Neuron (in vitro differentiated cells): ENCODE data around the gene RAPGEF4.

Experiments
- H2AFZ ChIP-seq: one replicate; pipeline ENCODE4 v1.6.1; 2013; ENCODE audit warnings: low read depth, mild to moderate bottlenecking, inconsistent platforms, low read length, moderate library complexity
- H3K27me3 ChIP-seq: one replicate; pipeline ENCODE4 v1.6.1; 2013; ENCODE audit warnings: low read length; ENCODE audit not compliant: insufficient read depth
- H3K36me3 ChIP-seq: one replicate; pipeline ENCODE4 v1.6.1; 2013; ENCODE audit warnings: low read length; ENCODE audit not compliant: insufficient read depth
- H3K4me1 ChIP-seq: one replicate; pipeline ENCODE4 v1.6.1; 2013; ENCODE audit warnings: low read length; ENCODE audit not compliant: insufficient read depth
- H3K4me3 ChIP-seq: 2 replicates; pipeline ENCODE4 v1.5.1; 2013; ENCODE audit warnings: mild to moderate bottlenecking, low read length, moderate library complexity
- H3K9me3 ChIP-seq: one replicate; pipeline ENCODE4 v1.6.1; 2013; ENCODE audit warnings: low read length

RAPGEF4 gene

GRCh38 chr2:172900871-172901270 lies 165.2 kb downstream of the RAPGEF4 start:
- H2AFZ ChIP-seq, result no peak overlapping the region
- peaks cover 6% of the 10 kb centered on the region for H3K27me3 ChIP-seq
- no peaks in the 10 kb centered on the region for H3K36me3 ChIP-seq
- H3K4me1 ChIP-seq, result peaks cover 8% of the 10 kb centered on the region
- no peak overlapping the region for H3K4me3 ChIP-seq
- no peaks in the 10 kb centered on the region for H3K9me3 ChIP-seq

- H3K9me3 ChIP-seq, result no peaks in the 10 kb centered on the region
- H2AFZ ChIP-seq, result no peak overlapping the region
These were observed 166.3 kb downstream of the RAPGEF4 start for GRCh38 chr2:172901913-172902312.

GRCh38 chr2:172904236-172904635 lies 168.6 kb downstream of the RAPGEF4 start:
- H2AFZ ChIP-seq, result no peak overlapping the region
- H3K36me3 ChIP-seq, result no peaks in the 10 kb centered on the region
- H3K9me3 ChIP-seq, result no peaks in the 10 kb centered on the region
- peaks cover 5% of the 10 kb centered on the region for H3K27me3 ChIP-seq
- H3K4me3 ChIP-seq, result no peak overlapping the region
- H3K4me1 ChIP-seq, result no peaks in the 10 kb centered on the region

More at GRCh38 chr2:172901913-172902312, 166.3 kb downstream of the RAPGEF4 start:
- no peak overlapping the region for H3K4me3 ChIP-seq
- peaks cover 6% of the 10 kb centered on the region for H3K27me3 ChIP-seq
- H3K36me3 ChIP-seq, result no peaks in the 10 kb centered on the region
- H3K4me1 ChIP-seq, result peaks cover 1% of the 10 kb centered on the region

GRCh38 chr2:172905937-172906811 lies 170.5 kb downstream of the RAPGEF4 start:
- Histone ChIP-seq H3K9me3 (no peaks in the 10 kb centered on the region), H3K4me1 (no peaks in the 10 kb centered on the region), H3K4me3 (no peak overlapping the region), H3K27me3 (no peaks in the 10 kb centered on the region), H3K36me3 (no peaks in the 10 kb centered on the region), H2AFZ (no peak overlapping the region)

- H2AFZ ChIP-seq, result no peak overlapping the region
- H3K9me3 ChIP-seq, result no peaks in the 10 kb centered on the region
- no peaks in the 10 kb centered on the region for H3K4me1 ChIP-seq
- no peaks in the 10 kb centered on the region for H3K27me3 ChIP-seq
- no peak overlapping the region for H3K4me3 ChIP-seq
- H3K36me3 ChIP-seq, result no peaks in the 10 kb centered on the region
These were observed 172.6 kb downstream of the RAPGEF4 start for GRCh38 chr2:172908275-172908674.

GRCh38 chr2:172909454-172909853 lies 173.8 kb downstream of the RAPGEF4 start:
- no peaks in the 10 kb centered on the region for H3K27me3 ChIP-seq
- no peaks in the 10 kb centered on the region for H3K36me3 ChIP-seq
- no peak overlapping the region for H2AFZ ChIP-seq
- H3K4me1 ChIP-seq, result no peaks in the 10 kb centered on the region
- H3K9me3 ChIP-seq, result no peaks in the 10 kb centered on the region
- H3K4me3 ChIP-seq, result no peak overlapping the region

- Histone ChIP-seq H3K4me1 (no peaks in the 10 kb centered on the region), H3K9me3 (no peaks in the 10 kb centered on the region), H3K4me3 (no peak overlapping the region), H3K27me3 (no peaks in the 10 kb centered on the region), H3K36me3 (no peaks in the 10 kb centered on the region), H2AFZ (no peak overlapping the region)
These were observed 176.6 kb downstream of the RAPGEF4 start for GRCh38 chr2:172912266-172912665.

GRCh38 chr2:172914341-172915008 lies 178.8 kb downstream of the RAPGEF4 start:
- no peaks in the 10 kb centered on the region for H3K36me3 ChIP-seq
- H2AFZ ChIP-seq, result no peak overlapping the region
- no peaks in the 10 kb centered on the region for H3K4me1 ChIP-seq
- H3K4me3 ChIP-seq, result no peak overlapping the region
- no peaks in the 10 kb centered on the region for H3K9me3 ChIP-seq
- H3K27me3 ChIP-seq, result no peaks in the 10 kb centered on the region

- H2AFZ ChIP-seq, result no peak overlapping the region
- no peaks in the 10 kb centered on the region for H3K36me3 ChIP-seq
- H3K4me3 ChIP-seq, result no peak overlapping the region
- no peaks in the 10 kb centered on the region for H3K27me3 ChIP-seq
- no peaks in the 10 kb centered on the region for H3K4me1 ChIP-seq
- H3K9me3 ChIP-seq, result no peaks in the 10 kb centered on the region
These were observed 182.1 kb downstream of the RAPGEF4 start for GRCh38 chr2:172917716-172918115.

GRCh38 chr2:172919732-172920131 lies 184.1 kb downstream of the RAPGEF4 start:
- Histone ChIP-seq H3K27me3 (no peaks in the 10 kb centered on the region), H3K4me3 (no peak overlapping the region), H3K9me3 (no peaks in the 10 kb centered on the region), H3K4me1 (no peaks in the 10 kb centered on the region), H2AFZ (no peak overlapping the region), H3K36me3 (no peaks in the 10 kb centered on the region)

- no peaks in the 10 kb centered on the region for H3K4me1 ChIP-seq
- no peak overlapping the region for H3K4me3 ChIP-seq
- no peaks in the 10 kb centered on the region for H3K27me3 ChIP-seq
- no peak overlapping the region for H2AFZ ChIP-seq
- no peaks in the 10 kb centered on the region for H3K9me3 ChIP-seq
- no peaks in the 10 kb centered on the region for H3K36me3 ChIP-seq
These were observed 186.0 kb downstream of the RAPGEF4 start for GRCh38 chr2:172921532-172922236.

GRCh38 chr2:172922306-172922705 lies 186.7 kb downstream of the RAPGEF4 start:
- Histone ChIP-seq H3K4me1 (no peaks in the 10 kb centered on the region), H2AFZ (no peak overlapping the region), H3K27me3 (no peaks in the 10 kb centered on the region), H3K9me3 (no peaks in the 10 kb centered on the region), H3K36me3 (no peaks in the 10 kb centered on the region), H3K4me3 (no peak overlapping the region)

- Histone ChIP-seq H3K4me3 (no peak overlapping the region), H3K36me3 (no peaks in the 10 kb centered on the region), H2AFZ (no peak overlapping the region), H3K27me3 (no peaks in the 10 kb centered on the region), H3K9me3 (no peaks in the 10 kb centered on the region), H3K4me1 (no peaks in the 10 kb centered on the region)
These were observed 187.2 kb downstream of the RAPGEF4 start for GRCh38 chr2:172922815-172923214.
